ENCODE data around the gene C1orf53.
"Not testable (repeated sequence)": the region's sequence is repeated elsewhere in the genome, so short reads cannot be mapped to it uniquely, and the experiment has no call there.

GRCh38 chr1:197855751-197856150 is 46.7 kb upstream of the C1orf53 start:
- TF ChIP-seq POLR2AphosphoS5, POLR2A (IDR thresholded peaks at IDR 0.05): not testable (repeated sequence)
- TF ChIP-seq, protein P1, sequence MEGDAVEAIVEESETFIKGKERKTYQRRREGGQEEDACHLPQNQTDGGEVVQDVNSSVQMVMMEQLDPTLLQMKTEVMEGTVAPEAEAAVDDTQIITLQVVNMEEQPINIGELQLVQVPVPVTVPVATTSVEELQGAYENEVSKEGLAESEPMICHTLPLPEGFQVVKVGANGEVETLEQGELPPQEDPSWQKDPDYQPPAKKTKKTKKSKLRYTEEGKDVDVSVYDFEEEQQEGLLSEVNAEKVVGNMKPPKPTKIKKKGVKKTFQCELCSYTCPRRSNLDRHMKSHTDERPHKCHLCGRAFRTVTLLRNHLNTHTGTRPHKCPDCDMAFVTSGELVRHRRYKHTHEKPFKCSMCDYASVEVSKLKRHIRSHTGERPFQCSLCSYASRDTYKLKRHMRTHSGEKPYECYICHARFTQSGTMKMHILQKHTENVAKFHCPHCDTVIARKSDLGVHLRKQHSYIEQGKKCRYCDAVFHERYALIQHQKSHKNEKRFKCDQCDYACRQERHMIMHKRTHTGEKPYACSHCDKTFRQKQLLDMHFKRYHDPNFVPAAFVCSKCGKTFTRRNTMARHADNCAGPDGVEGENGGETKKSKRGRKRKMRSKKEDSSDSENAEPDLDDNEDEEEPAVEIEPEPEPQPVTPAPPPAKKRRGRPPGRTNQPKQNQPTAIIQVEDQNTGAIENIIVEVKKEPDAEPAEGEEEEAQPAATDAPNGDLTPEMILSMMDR (IDR thresholded peaks at IDR 0.05) = not testable (repeated sequence)

All from suprapubic skin (tissue), 4 donors.